ENCODE results near the gene ELFN1.

ELFN1 gene

DNA sequence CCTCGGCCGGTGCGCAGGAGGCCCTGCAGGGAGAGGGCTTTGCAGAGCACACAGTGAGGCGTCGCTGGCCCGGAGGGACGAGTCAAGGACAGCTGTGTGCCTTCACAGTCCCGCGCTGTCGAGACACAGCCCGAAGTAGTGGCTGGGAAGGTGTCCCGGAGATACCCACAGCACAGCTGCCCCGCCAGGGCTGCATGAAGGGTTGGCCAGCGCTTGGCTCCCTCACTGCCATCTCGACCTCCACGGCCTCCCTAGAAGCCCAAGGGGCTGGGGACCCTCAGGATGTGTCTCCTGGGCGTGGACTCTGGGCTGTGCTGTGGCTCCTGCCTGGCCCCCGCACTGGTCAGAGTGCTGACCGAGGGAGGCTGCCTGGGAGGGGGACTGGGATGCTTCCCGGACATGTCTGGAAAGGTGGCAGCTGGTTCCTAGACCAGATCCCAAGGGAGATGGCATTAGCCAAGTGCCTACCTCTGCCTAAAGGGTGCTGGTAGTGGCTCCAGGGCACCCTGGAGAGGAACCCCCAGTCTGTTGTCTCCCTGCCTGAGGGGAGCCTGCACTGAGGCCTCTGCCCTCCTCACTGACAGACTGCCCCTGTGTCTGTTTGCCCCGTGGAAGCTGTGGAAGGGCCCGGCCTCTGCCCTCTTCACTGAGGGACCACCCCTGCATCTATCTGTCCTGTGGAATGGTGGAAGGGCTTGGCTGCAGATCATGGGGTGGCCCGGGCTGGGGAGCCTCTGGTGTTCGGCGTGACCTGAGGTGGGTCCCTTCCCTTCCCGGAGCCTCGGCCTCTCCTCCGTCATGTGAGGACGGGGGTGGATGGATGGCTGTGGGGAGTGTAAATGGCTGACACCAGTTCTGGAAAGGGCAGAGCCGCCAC, 5.8 kb downstream of the ELFN1 start:
- no peak overlapping the region for H3K27ac ChIP-seq (ENCODE audit: low read depth, low read length)
- no peaks in the 10 kb centered on the region for H3K36me3 ChIP-seq (ENCODE audit: control insufficient read depth in 1 of 2, insufficient read depth in 2 of 2, low read length in 2 of 2)
- no peaks in the 10 kb centered on the region for H3K9me3 ChIP-seq (ENCODE audit: control insufficient read depth in 1 of 2, low read length in 2 of 2)
- H3K4me1 ChIP-seq (ENCODE audit: control insufficient read depth in 1 of 2, insufficient read depth in 2 of 2, low read length in 2 of 2) = no peaks in the 10 kb centered on the region
- no peak overlapping the region for H3K9ac ChIP-seq (ENCODE audit: low read depth in 1 of 2, low read length in 2 of 2)
- peaks cover 10 to 12% of the 10 kb centered on the region in 2 donors for H3K27me3 ChIP-seq (ENCODE audit: control insufficient read depth in 1 of 2, insufficient read depth in 2 of 2, low read length in 2 of 2)
- H3K4me3 ChIP-seq (ENCODE audit: low read depth in 1 of 2, low read length in 2 of 2) = no peak overlapping the region

DNA sequence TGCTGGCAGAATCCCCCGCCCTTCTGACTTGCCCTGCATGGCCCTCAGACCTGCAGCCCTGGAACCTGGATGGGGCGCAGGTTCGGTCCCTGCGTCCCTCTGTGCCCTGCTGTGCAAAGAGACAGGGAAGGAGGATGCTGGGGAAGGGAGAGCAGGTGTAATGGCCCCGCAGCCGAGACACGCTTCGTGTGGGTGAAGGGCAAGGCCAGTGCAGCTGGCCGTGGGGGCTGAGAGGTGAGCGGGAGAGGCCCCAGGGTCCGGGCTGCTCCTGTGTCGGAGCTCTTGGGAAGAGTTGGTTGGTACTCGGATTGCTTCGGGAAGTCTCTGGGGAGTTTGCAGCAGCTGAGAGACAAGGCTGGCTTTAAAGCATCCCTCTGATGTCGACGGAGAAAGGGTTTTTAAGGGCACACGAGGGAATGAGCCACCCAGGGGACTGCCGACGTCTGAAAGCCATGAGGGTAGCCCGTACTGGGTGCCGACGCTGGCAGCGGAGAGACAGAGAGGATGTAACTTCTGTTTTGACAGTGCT, 6.5 kb downstream of the ELFN1 start:
- H3K36me3 ChIP-seq (ENCODE audit: control insufficient read depth in 1 of 2, insufficient read depth in 2 of 2, low read length in 2 of 2) = no peaks in the 10 kb centered on the region
- no peak overlapping the region for H3K4me3 ChIP-seq (ENCODE audit: low read depth in 1 of 2, low read length in 2 of 2)
- no peaks in the 10 kb centered on the region for H3K9me3 ChIP-seq (ENCODE audit: control insufficient read depth in 1 of 2, low read length in 2 of 2)
- H3K27ac ChIP-seq (ENCODE audit: low read depth, low read length) = no peak overlapping the region
- H3K27me3 ChIP-seq (ENCODE audit: control insufficient read depth in 1 of 2, insufficient read depth in 2 of 2, low read length in 2 of 2) = peaks cover 5% of the 10 kb centered on the region in 2 donors
- no peaks in the 10 kb centered on the region for H3K4me1 ChIP-seq (ENCODE audit: control insufficient read depth in 1 of 2, insufficient read depth in 2 of 2, low read length in 2 of 2)
- no peak overlapping the region for H3K9ac ChIP-seq (ENCODE audit: low read depth in 1 of 2, low read length in 2 of 2)

DNA sequence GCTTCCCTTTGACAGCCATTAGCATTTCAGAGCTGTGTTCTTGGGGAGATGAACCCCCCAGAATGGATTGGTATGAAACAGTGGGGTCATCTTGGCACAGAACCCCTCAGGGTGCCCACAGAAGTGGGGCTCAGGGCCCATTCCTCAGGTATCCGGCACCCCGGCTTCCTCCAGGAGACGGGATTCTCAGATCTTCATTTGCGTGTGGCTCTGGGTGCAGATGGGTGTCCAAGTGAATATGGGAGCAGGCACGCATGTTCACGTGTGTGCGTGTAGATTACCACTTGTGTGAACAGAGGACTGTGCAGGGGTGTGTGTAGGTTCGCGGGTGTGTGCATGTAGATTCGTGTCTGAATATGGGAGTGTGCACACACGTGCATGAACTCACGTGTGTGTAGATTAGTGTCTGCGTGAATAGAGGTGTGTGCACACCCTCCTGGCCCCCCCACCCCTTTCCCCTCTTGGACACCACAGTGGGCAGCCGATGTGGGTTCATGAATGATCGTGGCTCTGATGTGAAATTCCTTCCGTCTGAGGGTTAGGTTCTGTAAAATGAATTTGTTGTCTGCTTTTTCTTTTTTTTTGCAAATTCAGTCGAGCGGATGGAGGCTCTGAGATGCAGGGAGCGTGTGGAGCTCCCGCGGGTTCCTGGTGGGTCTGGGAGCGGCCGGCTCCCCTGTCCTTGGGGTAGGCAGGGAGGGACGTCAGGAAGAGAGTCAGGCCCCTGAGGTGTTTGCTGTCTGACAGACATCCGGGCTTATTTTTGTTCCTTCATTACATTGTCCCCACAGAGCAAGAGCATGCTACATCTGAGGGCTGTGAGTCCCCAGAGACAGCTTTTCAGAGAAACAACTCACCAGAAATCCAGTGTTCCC, 7.4 kb downstream of the ELFN1 start:
- H3K36me3 ChIP-seq (ENCODE audit: control insufficient read depth in 1 of 2, insufficient read depth in 2 of 2, low read length in 2 of 2) = no peaks in the 10 kb centered on the region
- no peak overlapping the region for H3K27ac ChIP-seq (ENCODE audit: low read depth, low read length)

DNA sequence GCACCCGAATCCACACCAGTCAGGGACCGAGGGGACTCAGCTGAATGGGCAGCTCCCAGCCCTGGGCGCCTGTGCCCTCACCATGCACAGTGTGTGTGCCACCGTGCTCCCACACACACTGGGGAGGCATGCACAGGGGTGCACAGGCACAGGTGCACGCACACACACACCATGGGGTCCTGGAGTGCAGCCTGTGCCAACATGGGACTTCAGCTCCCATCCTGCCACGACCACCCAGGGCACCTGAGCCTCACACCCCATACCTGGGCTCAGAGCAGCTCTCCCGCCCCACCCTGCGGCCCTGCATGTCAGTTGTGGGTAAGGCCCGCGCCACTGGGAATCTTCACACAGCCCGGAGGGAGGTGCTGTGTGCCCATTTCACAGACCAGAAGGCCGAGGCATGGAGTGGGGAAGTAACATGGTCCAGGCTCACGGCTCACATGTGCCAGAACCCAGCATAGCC, 8.0 kb downstream of the ELFN1 start:
- H3K27me3 ChIP-seq (ENCODE audit: control insufficient read depth in 1 of 2, insufficient read depth in 2 of 2, low read length in 2 of 2) = no peaks in the 10 kb centered on the region
- no peaks in the 10 kb centered on the region for H3K9me3 ChIP-seq (ENCODE audit: control insufficient read depth in 1 of 2, low read length in 2 of 2)
- H3K27ac ChIP-seq (ENCODE audit: low read depth, low read length) = no peak overlapping the region
- no peaks in the 10 kb centered on the region for H3K36me3 ChIP-seq (ENCODE audit: control insufficient read depth in 1 of 2, insufficient read depth in 2 of 2, low read length in 2 of 2)
- no peak overlapping the region for H3K4me3 ChIP-seq (ENCODE audit: low read depth in 1 of 2, low read length in 2 of 2)
- H3K4me1 ChIP-seq (ENCODE audit: control insufficient read depth in 1 of 2, insufficient read depth in 2 of 2, low read length in 2 of 2) = no peaks in the 10 kb centered on the region
- no peak overlapping the region for H3K9ac ChIP-seq (ENCODE audit: low read depth in 1 of 2, low read length in 2 of 2)

More for the DNA sequence above, 7.4 kb downstream of the ELFN1 start:
- Histone ChIP-seq H3K9me3 (ENCODE audit: control insufficient read depth in 1 of 2, low read length in 2 of 2) (no peaks in the 10 kb centered on the region), H3K9ac (ENCODE audit: low read depth in 1 of 2, low read length in 2 of 2) (no peak overlapping the region), H3K4me3 (ENCODE audit: low read depth in 1 of 2, low read length in 2 of 2) (no peak overlapping the region), H3K4me1 (ENCODE audit: control insufficient read depth in 1 of 2, insufficient read depth in 2 of 2, low read length in 2 of 2) (no peaks in the 10 kb centered on the region), H3K27me3 (ENCODE audit: control insufficient read depth in 1 of 2, insufficient read depth in 2 of 2, low read length in 2 of 2) (no peaks in the 10 kb centered on the region)

DNA sequence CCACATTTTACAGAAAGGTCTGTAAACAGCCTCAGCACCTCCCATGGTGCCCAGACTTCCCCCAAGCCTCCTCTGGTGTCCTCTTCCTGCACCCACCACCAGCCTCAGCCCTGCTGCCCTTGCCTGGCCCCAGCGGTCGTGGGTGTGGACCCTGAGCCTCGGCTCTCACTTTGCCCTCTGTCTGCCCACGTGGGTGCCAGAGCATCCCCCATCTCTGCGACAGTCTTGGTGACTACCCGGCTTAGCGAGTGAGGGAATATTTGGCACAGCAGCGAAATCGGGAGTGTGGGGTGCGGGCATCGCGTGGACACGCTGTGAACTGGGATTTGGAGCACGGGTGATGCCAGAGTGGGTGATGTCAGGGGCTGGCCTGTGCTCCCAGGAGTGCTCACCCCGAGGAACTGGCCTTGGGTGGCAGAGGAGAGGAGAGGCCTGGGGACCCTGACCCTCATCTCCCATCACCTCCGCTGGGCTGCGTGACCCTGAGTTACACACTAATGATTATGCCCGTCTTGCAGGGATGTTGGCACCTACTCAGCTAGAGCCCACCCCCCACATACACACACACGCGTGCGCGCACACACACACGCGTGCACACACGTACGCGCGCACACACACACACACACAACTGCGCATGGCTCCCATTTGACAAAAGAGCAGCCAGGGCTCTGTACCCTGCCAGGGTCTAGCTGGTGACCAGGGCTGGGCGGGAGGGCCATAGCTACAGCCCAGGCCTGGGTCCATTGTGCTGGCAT, 8.7 kb downstream of the ELFN1 start:
- Histone ChIP-seq H3K9ac (ENCODE audit: low read depth in 1 of 2, low read length in 2 of 2) (no peak overlapping the region), H3K27me3 (ENCODE audit: control insufficient read depth in 1 of 2, insufficient read depth in 2 of 2, low read length in 2 of 2) (no peaks in the 10 kb centered on the region), H3K4me3 (ENCODE audit: low read depth in 1 of 2, low read length in 2 of 2) (no peak overlapping the region), H3K4me1 (ENCODE audit: control insufficient read depth in 1 of 2, insufficient read depth in 2 of 2, low read length in 2 of 2) (no peaks in the 10 kb centered on the region), H3K27ac (ENCODE audit: low read depth, low read length) (no peak overlapping the region), H3K36me3 (ENCODE audit: control insufficient read depth in 1 of 2, insufficient read depth in 2 of 2, low read length in 2 of 2) (no peaks in the 10 kb centered on the region), H3K9me3 (ENCODE audit: control insufficient read depth in 1 of 2, low read length in 2 of 2) (no peaks in the 10 kb centered on the region)

DNA sequence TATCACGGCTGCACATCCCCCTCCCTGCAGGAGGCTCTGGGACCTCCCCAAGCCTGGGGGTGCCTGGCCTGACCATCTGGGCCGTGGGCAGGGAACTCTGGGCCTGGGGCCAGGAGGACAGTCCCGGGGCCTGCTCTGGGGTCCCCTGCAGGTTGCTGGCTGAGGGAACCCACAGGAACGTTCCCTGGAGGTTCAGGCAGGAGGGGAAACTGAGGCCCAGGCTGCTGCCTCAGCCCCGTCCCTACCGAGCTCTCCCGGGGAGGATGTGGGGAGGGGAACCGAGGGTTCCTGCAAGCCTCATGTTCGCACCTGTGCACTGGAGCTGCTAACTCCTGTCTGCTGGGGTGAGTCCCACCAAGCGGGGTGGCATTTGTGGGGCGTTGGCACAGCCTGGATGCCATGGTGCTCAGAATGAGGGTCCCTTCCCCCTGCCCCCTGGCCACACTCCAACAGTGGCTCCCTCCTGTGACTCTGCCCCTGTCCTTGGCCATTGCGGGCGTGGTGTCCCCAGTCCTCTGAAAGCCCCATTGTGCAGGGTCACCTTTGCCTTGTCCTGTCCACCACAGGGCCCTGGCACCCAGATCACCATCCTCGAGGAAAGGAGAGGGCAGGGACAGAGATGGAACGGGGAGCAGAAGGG, 9.4 kb downstream of the ELFN1 start:
- H3K36me3 ChIP-seq (ENCODE audit: control insufficient read depth in 1 of 2, insufficient read depth in 2 of 2, low read length in 2 of 2) = no peaks in the 10 kb centered on the region

DNA sequence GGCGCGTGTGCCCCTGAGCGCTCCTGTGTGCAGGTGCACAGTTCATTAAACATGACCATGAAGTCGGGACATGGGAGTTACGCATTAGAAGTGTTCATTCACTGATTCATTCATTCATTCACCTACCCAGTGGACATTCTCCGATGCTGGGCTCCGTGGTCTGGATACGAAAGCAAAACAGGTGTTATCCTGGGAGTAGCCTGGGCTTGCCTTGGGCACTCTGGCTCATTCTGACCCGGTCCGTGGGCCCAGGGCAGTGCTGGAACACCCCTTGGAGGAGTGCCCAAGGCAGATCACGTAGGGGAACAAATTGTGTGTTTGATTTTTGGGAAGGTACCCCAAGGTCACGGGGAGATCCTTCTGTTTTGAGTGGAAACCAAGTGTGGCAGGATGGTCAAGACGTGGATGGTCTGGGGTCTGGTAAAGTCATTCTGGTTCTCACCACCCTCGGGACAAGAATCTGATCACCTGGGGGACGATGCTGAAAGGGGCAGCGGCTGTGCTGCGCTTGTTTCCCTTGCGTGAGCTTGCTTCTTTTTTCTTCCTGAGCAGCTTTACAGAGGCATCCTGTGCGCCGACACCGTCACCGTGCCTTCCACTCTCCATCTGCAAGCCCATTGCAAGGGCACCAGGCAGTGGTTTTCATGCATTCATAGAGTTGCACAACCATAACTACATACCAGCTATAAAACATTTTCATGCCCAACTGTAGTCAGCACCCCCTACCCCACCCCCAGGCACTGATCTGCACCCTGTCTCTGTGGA, 10.1 kb downstream of the ELFN1 start:
- Histone ChIP-seq H3K36me3 (ENCODE audit: control insufficient read depth in 1 of 2, insufficient read depth in 2 of 2, low read length in 2 of 2) (no peaks in the 10 kb centered on the region), H3K4me3 (ENCODE audit: low read depth in 1 of 2, low read length in 2 of 2) (no peak overlapping the region), H3K4me1 (ENCODE audit: control insufficient read depth in 1 of 2, insufficient read depth in 2 of 2, low read length in 2 of 2) (no peaks in the 10 kb centered on the region), H3K9me3 (ENCODE audit: control insufficient read depth in 1 of 2, low read length in 2 of 2) (peaks cover 5 to 6% of the 10 kb centered on the region in 2 donors), H3K27ac (ENCODE audit: low read depth, low read length) (no peak overlapping the region), H3K27me3 (ENCODE audit: control insufficient read depth in 1 of 2, insufficient read depth in 2 of 2, low read length in 2 of 2) (no peaks in the 10 kb centered on the region), H3K9ac (ENCODE audit: low read depth in 1 of 2, low read length in 2 of 2) (no peak overlapping the region)

More for the DNA sequence above, 9.4 kb downstream of the ELFN1 start:
- Histone ChIP-seq H3K4me1 (ENCODE audit: control insufficient read depth in 1 of 2, insufficient read depth in 2 of 2, low read length in 2 of 2) (no peaks in the 10 kb centered on the region), H3K4me3 (ENCODE audit: low read depth in 1 of 2, low read length in 2 of 2) (no peak overlapping the region), H3K9me3 (ENCODE audit: control insufficient read depth in 1 of 2, low read length in 2 of 2) (peaks cover 4 to 6% of the 10 kb centered on the region in 2 donors), H3K27ac (ENCODE audit: low read depth, low read length) (no peak overlapping the region), H3K9ac (ENCODE audit: low read depth in 1 of 2, low read length in 2 of 2) (no peak overlapping the region), H3K27me3 (ENCODE audit: control insufficient read depth in 1 of 2, insufficient read depth in 2 of 2, low read length in 2 of 2) (no peaks in the 10 kb centered on the region)

DNA sequence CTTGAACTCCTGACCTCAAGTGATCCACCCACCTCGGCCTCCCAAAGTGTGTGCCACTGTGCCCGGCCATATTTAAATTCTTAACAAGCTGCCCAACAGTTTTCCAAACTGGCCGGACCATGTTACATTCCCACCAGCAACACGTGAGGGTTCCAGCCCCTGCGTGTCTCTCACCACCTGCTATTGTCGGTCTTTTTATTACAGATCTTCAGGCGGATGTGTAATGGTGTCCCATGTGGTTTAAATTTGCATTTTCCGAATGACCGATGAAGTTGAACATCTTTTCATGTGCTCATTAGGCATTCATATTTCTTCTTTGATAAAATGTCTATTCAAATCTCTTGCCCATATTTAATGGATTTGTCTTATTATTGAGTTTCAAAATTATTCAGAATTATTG, 11.5 kb downstream of the ELFN1 start:
- H3K36me3 ChIP-seq (ENCODE audit: control insufficient read depth in 1 of 2, insufficient read depth in 2 of 2, low read length in 2 of 2) = no peaks in the 10 kb centered on the region
- H3K9ac ChIP-seq (ENCODE audit: low read depth in 1 of 2, low read length in 2 of 2) = no peak overlapping the region
- no peak overlapping the region for H3K27ac ChIP-seq (ENCODE audit: low read depth, low read length)
- no peak overlapping the region for H3K4me3 ChIP-seq (ENCODE audit: low read depth in 1 of 2, low read length in 2 of 2)
- no peaks in the 10 kb centered on the region for H3K27me3 ChIP-seq (ENCODE audit: control insufficient read depth in 1 of 2, insufficient read depth in 2 of 2, low read length in 2 of 2)
- no peaks in the 10 kb centered on the region for H3K4me1 ChIP-seq (ENCODE audit: control insufficient read depth in 1 of 2, insufficient read depth in 2 of 2, low read length in 2 of 2)
- H3K9me3 ChIP-seq (ENCODE audit: control insufficient read depth in 1 of 2, low read length in 2 of 2) = peaks cover 6 to 8% of the 10 kb centered on the region in 2 donors
